Esophagus (tissue), 2 donors: Measurements from ENCODE around the gene FIGN. TPM values are rescaled to one million over a fixed set of nuclear protein-coding genes. Genes with fewer than 3 reads are reported as not detected.

ENCODE experiments used
- H3K27ac ChIP-seq, 2 donors: one replicate each; pipeline ENCODE4 v1.5.1; 2013; ENCODE audit warnings: low read depth in 2 of 2, mild to moderate bottlenecking in 2 of 2, inconsistent platforms in 1 of 2, low read length in 1 of 2, moderate library complexity in 1 of 2
- H3K27me3 ChIP-seq, 2 donors: one replicate each; pipeline ENCODE4 v1.6.1; 2013; ENCODE audit warnings: low read length in 2 of 2, control low read depth in 1 of 2, mild to moderate bottlenecking in 1 of 2; ENCODE audit not compliant: insufficient read depth in 2 of 2, control insufficient read depth in 1 of 2
- H3K36me3 ChIP-seq, 2 donors: one replicate each; pipeline ENCODE4 v1.6.1; 2013; ENCODE audit warnings: low read length in 1 of 2; ENCODE audit not compliant: control insufficient read depth in 2 of 2, insufficient read depth in 2 of 2
- H3K4me1 ChIP-seq, 2 donors: one replicate each; pipeline ENCODE4 v1.6.1; 2013; ENCODE audit warnings: low read length in 1 of 2; ENCODE audit not compliant: control insufficient read depth in 2 of 2, insufficient read depth in 2 of 2
- H3K4me3 ChIP-seq, 2 donors: one replicate each; pipeline ENCODE4 v1.5.1; 2013; ENCODE audit warnings: low read length in 2 of 2, mild to moderate bottlenecking in 2 of 2, low read depth in 1 of 2, moderate library complexity in 1 of 2
- H3K9me3 ChIP-seq, 2 donors: one replicate each; pipeline ENCODE4 v1.6.1; 2013; ENCODE audit warnings: mild to moderate bottlenecking in 2 of 2, low read depth in 1 of 2, low read length in 1 of 2, moderate library complexity in 1 of 2; ENCODE audit not compliant: control insufficient read depth in 2 of 2, insufficient read depth in 1 of 2
- WGBS, 2 donors: extraction: QIAGEN DNeasy Blood & Tissue Kit; methylation state at CpG; one replicate each; pipeline ENCODE4 v1.1.7; 2013; 5-methylcytosine and 5-hydroxymethylcytosine counted together
- polyA plus RNA-seq, 2 donors: library from polyadenylated mRNA; stranded (reverse); fragments of 200-250 nt; gene quantifications; one replicate each; pipeline ENCODE4 v1.2.3, GENCODE V29; 2013
- donor health status: healthy with polysubstance abuse.
- donor health status: Bipolar disorder and iron deficiency.

The FIGN gene
- polyA plus RNA-seq, 2 donors = 0.21 to 0.49 TPM

GRCh38 chr2:163731735-163732134, 4.1 kb downstream of the FIGN start:
- no peaks in the 10 kb centered on the region for H3K36me3 ChIP-seq
- H3K27me3 ChIP-seq = no peaks in the 10 kb centered on the region
- no peak overlapping the region for H3K27ac ChIP-seq
- H3K9me3 ChIP-seq = no peaks in the 10 kb centered on the region
- H3K4me1 ChIP-seq = peaks cover 0 to under 1% of the 10 kb centered on the region in 2 donors
- H3K4me3 ChIP-seq = no peak overlapping the region

- H3K36me3 ChIP-seq = no peaks in the 10 kb centered on the region
- 70 to 93% methylated on average over 1 of the region's 1 CpG for WGBS, 2 donors
- no peaks in the 10 kb centered on the region for H3K27me3 ChIP-seq
- no peak overlapping the region for H3K27ac ChIP-seq
- H3K9me3 ChIP-seq = no peaks in the 10 kb centered on the region
- no peak overlapping the region for H3K4me3 ChIP-seq
- no peaks in the 10 kb centered on the region for H3K4me1 ChIP-seq
Observed at GRCh38 chr2:163730556-163730955, 5.3 kb downstream of the FIGN start.

GRCh38 chr2:163729636-163730273, 6.1 kb downstream of the FIGN start:
- Histone ChIP-seq H3K36me3 (no peaks in the 10 kb centered on the region), H3K4me1 (no peaks in the 10 kb centered on the region), H3K9me3 (no peaks in the 10 kb centered on the region), H3K27ac (no peak overlapping the region), H3K4me3 (no peak overlapping the region), H3K27me3 (no peaks in the 10 kb centered on the region)
- WGBS, 2 donors = 83 to 88% methylated on average over 4 of the region's 4 CpGs

GRCh38 chr2:163723881-163724280, 11.9 kb downstream of the FIGN start:
- Histone ChIP-seq H3K27me3 (no peaks in the 10 kb centered on the region), H3K9me3 (no peaks in the 10 kb centered on the region), H3K27ac (no peak overlapping the region), H3K36me3 (no peaks in the 10 kb centered on the region), H3K4me3 (no peak overlapping the region), H3K4me1 (no peaks in the 10 kb centered on the region)
- WGBS, 2 donors = 80% methylated on average over 4 of the region's 4 CpGs

GRCh38 chr2:163723348-163723747, 12.5 kb downstream of the FIGN start:
- 93% methylated on average over 3 of the region's 3 CpGs for WGBS, 2 donors

GRCh38 chr2:163719331-163719730, 16.5 kb downstream of the FIGN start:
- H3K9me3 ChIP-seq = no peaks in the 10 kb centered on the region
- WGBS, 2 donors = 86 to 94% methylated on average over 2 of the region's 2 CpGs
- no peak overlapping the region for H3K4me3 ChIP-seq
- no peak overlapping the region for H3K27ac ChIP-seq
- H3K36me3 ChIP-seq = no peaks in the 10 kb centered on the region
- no peaks in the 10 kb centered on the region for H3K4me1 ChIP-seq
- H3K27me3 ChIP-seq = no peaks in the 10 kb centered on the region

More at GRCh38 chr2:163723348-163723747, 12.5 kb downstream of the FIGN start:
- H3K36me3 ChIP-seq = no peaks in the 10 kb centered on the region
- H3K4me1 ChIP-seq = no peaks in the 10 kb centered on the region
- no peak overlapping the region for H3K27ac ChIP-seq
- H3K4me3 ChIP-seq = no peak overlapping the region
- H3K27me3 ChIP-seq = no peaks in the 10 kb centered on the region
- H3K9me3 ChIP-seq = no peaks in the 10 kb centered on the region

- no peak overlapping the region for H3K4me3 ChIP-seq
- H3K36me3 ChIP-seq = no peaks in the 10 kb centered on the region
- H3K27me3 ChIP-seq = no peaks in the 10 kb centered on the region
- no peak overlapping the region for H3K27ac ChIP-seq
- 58 to 63% methylated on average over 2 of the region's 2 CpGs for WGBS, 2 donors
- H3K9me3 ChIP-seq = no peaks in the 10 kb centered on the region
- no peaks in the 10 kb centered on the region for H3K4me1 ChIP-seq
Observed at GRCh38 chr2:163717993-163718680, 17.7 kb downstream of the FIGN start.

GRCh38 chr2:163717515-163717914, 18.3 kb downstream of the FIGN start:
- no peak overlapping the region for H3K27ac ChIP-seq
- no peaks in the 10 kb centered on the region for H3K9me3 ChIP-seq
- no peaks in the 10 kb centered on the region for H3K36me3 ChIP-seq
- 33 to 42% methylated on average over 5 of the region's 5 CpGs for WGBS, 2 donors
- no peaks in the 10 kb centered on the region for H3K27me3 ChIP-seq
- no peak overlapping the region for H3K4me3 ChIP-seq
- no peaks in the 10 kb centered on the region for H3K4me1 ChIP-seq

GRCh38 chr2:163716101-163716500, 19.7 kb downstream of the FIGN start:
- H3K4me1 ChIP-seq = no peaks in the 10 kb centered on the region
- no peaks in the 10 kb centered on the region for H3K36me3 ChIP-seq
- no peaks in the 10 kb centered on the region for H3K9me3 ChIP-seq
- H3K4me3 ChIP-seq = no peak overlapping the region
- no peaks in the 10 kb centered on the region for H3K27me3 ChIP-seq
- WGBS, 2 donors = 69 to 77% methylated on average over 2 of the region's 2 CpGs
- H3K27ac ChIP-seq = no peak overlapping the region

- Histone ChIP-seq H3K9me3 (no peaks in the 10 kb centered on the region), H3K36me3 (no peaks in the 10 kb centered on the region), H3K4me3 (no peak overlapping the region), H3K27me3 (no peaks in the 10 kb centered on the region), H3K4me1 (no peaks in the 10 kb centered on the region), H3K27ac (no peak overlapping the region)
- 84 to 93% methylated on average over 1 of the region's 1 CpG for WGBS, 2 donors
Observed at GRCh38 chr2:163715668-163716067, 20.1 kb downstream of the FIGN start.
